CD8-positive, alpha-beta memory T cell (primary cell): ENCODE data around the gene DENND1A. TPM values are rescaled to one million over a fixed set of nuclear protein-coding genes. Genes with fewer than 3 reads are reported as not detected.
A peak's percentile ranks its signal among the peaks of the same experiment; 100 is the strongest.
"Not testable (repeated sequence)": the region's sequence is repeated elsewhere in the genome, so short reads cannot be mapped to it uniquely, and the experiment has no call there.

Source experiments
- CTCF ChIA-PET: fragments of 350-600 bp; sonication (Branson Sonifier 250); formaldehyde crosslinking; loops from one replicate; lab custom pipeline; 2021; ENCODE audit warnings: antibody characterized with exemption; lab: Charles Lee
- POLR2A ChIA-PET: fragments of 350-600 bp; sonication (Branson Sonifier 250); formaldehyde crosslinking; loops from one replicate; lab custom pipeline; 2021; ENCODE audit warnings: antibody characterized with exemption; lab: Charles Lee
- DNase-seq, 5 donors: peaks; one replicate each; pipeline versions ENCODE4 v3.0.0 to v3.0.0-alpha.2; 2020 to 2022; ENCODE audit warnings: mixed read lengths in 1 of 5
- H3K27ac ChIP-seq: one replicate; pipeline ENCODE4 v1.7.0; 2013; ENCODE audit warnings: low read depth, mild to moderate bottlenecking, low read length, moderate library complexity
- H3K27me3 ChIP-seq: 2 replicates; pipeline ENCODE4 v1.7.0; 2013; ENCODE audit warnings: low read length, mild to moderate bottlenecking; ENCODE audit not compliant: insufficient read depth, poor library complexity, severe bottlenecking
- H3K36me3 ChIP-seq: 2 replicates; pipeline ENCODE4 v1.7.0; 2013; ENCODE audit warnings: mild to moderate bottlenecking, low read length, moderate library complexity; ENCODE audit not compliant: insufficient read depth
- H3K4me1 ChIP-seq: 2 replicates; pipeline ENCODE4 v1.7.0; 2013; ENCODE audit warnings: mild to moderate bottlenecking, low read length, moderate library complexity; ENCODE audit not compliant: insufficient read depth
- H3K4me3 ChIP-seq: 2 replicates; pipeline ENCODE4 v1.7.0; 2013; ENCODE audit warnings: mild to moderate bottlenecking, low read length
- H3K9me3 ChIP-seq: 2 replicates; pipeline ENCODE4 v1.7.0; 2013; ENCODE audit warnings: mild to moderate bottlenecking, low read length
- H3K27ac Mint-ChIP-seq, 8 donors: one replicate each; pipeline ENCODE4 v1.8.0; 2020 to 2021; ENCODE audit warnings: mixed read lengths in 8 of 8, mild to moderate bottlenecking in 6 of 8, inconsistent platforms in 3 of 8, moderate library complexity in 3 of 8
- H3K27me3 Mint-ChIP-seq, 2 donors: one replicate each; pipeline ENCODE4 v1.8.0; 2020 to 2021; ENCODE audit warnings: mixed read lengths in 2 of 2, mild to moderate bottlenecking in 1 of 2, moderate library complexity in 1 of 2
- H3K36me3 Mint-ChIP-seq, 3 donors: one replicate each; pipeline ENCODE4 v1.8.0; 2020 to 2021; ENCODE audit warnings: mixed read lengths in 3 of 3, inconsistent platforms in 1 of 3, mild to moderate bottlenecking in 1 of 3
- H3K4me1 Mint-ChIP-seq, 3 donors: one replicate each; pipeline ENCODE4 v1.8.0; 2020 to 2021; ENCODE audit warnings: mixed read lengths in 3 of 3, inconsistent platforms in 1 of 3, mild to moderate bottlenecking in 1 of 3
- H3K4me3 Mint-ChIP-seq, 7 donors: one replicate each; pipeline ENCODE4 v1.8.0; 2020 to 2021; ENCODE audit warnings: mixed read lengths in 7 of 7, mild to moderate bottlenecking in 6 of 7, moderate library complexity in 4 of 7, inconsistent platforms in 2 of 7
- H3K9me3 Mint-ChIP-seq, 5 donors: one replicate each; pipeline ENCODE4 v1.8.0; 2020 to 2022; ENCODE audit warnings: mixed read lengths in 5 of 5, mild to moderate bottlenecking in 3 of 5, moderate library complexity in 2 of 5, inconsistent platforms in 1 of 5
- polyA plus RNA-seq: library from polyadenylated mRNA; unstranded; fragments of 300-500 nt; fragmentation: Illumina TruSeq; gene quantifications from one replicate; pipeline ENCODE4 v1.2.3, GENCODE V29; 2021
- total RNA-seq, 2 experiments: library from RNA; stranded (reverse); gene quantifications; one replicate each; pipeline ENCODE4 v1.2.3, GENCODE V29; 2021

DENND1A gene
- total and polyA plus RNA-seq, 3 experiments from 2014 or later = 7.2 to 15.1 (median 15.0) TPM

GRCh38 chr9:123438321-123438720 lies 491.6 kb downstream of the DENND1A start:
- ChIA-PET POLR2A (no interaction called here), CTCF (no interaction called here)
- no peak overlapping the region for H3K27ac ChIP-seq
- H3K9me3 ChIP-seq = no peaks in the 10 kb centered on the region
- no peaks in the 10 kb centered on the region for H3K27me3 Mint-ChIP-seq
- peaks cover 0 to 2% (median 0%) of the 10 kb centered on the region in 3 donors for H3K4me1 Mint-ChIP-seq
- H3K27me3 ChIP-seq = no peaks in the 10 kb centered on the region
- H3K4me3 ChIP-seq = no peak overlapping the region
- H3K36me3 ChIP-seq = no peaks in the 10 kb centered on the region
- H3K27ac Mint-ChIP-seq = no peak overlapping the region
- DNase-seq = no peak
- no peaks in the 10 kb centered on the region for H3K4me1 ChIP-seq
- no peak overlapping the region for H3K4me3 Mint-ChIP-seq
- no peaks in the 10 kb centered on the region for H3K9me3 Mint-ChIP-seq
- H3K36me3 Mint-ChIP-seq = peaks cover 9 to 66% (median 17%) of the 10 kb centered on the region in 3 donors

- Mint-ChIP-seq H3K36me3 (peaks cover 10 to 73% (median 20%) of the 10 kb centered on the region in 3 donors), H3K4me1 (peaks cover 0 to 2% (median 0%) of the 10 kb centered on the region in 3 donors), H3K27ac (no peak overlapping the region), H3K27me3 (no peaks in the 10 kb centered on the region), H3K4me3 (no peak overlapping the region), H3K9me3 (no peaks in the 10 kb centered on the region)
- Histone ChIP-seq H3K4me3 (no peak overlapping the region), H3K4me1 (no peaks in the 10 kb centered on the region), H3K36me3 (no peaks in the 10 kb centered on the region), H3K9me3 (no peaks in the 10 kb centered on the region), H3K27ac (no peak overlapping the region), H3K27me3 (no peaks in the 10 kb centered on the region)
- no peak for DNase-seq
- CTCF ChIA-PET = no interaction called here
- POLR2A ChIA-PET = no interaction called here
These were observed 492.7 kb downstream of the DENND1A start for GRCh38 chr9:123437201-123437600.

GRCh38 chr9:123435471-123435870 lies 494.5 kb downstream of the DENND1A start:
- Mint-ChIP-seq H3K27ac (no peak overlapping the region), H3K4me1 (peaks cover 0 to 2% (median 0%) of the 10 kb centered on the region in 3 donors), H3K36me3 (peaks cover 18 to 74% (median 21%) of the 10 kb centered on the region in 3 donors), H3K4me3 (no peak overlapping the region), H3K27me3 (no peaks in the 10 kb centered on the region), H3K9me3 (no peaks in the 10 kb centered on the region)
- DNase-seq = no peak
- Histone ChIP-seq H3K27me3 (no peaks in the 10 kb centered on the region), H3K27ac (no peak overlapping the region), H3K4me1 (no peaks in the 10 kb centered on the region), H3K9me3 (no peaks in the 10 kb centered on the region), H3K36me3 (no peaks in the 10 kb centered on the region), H3K4me3 (no peak overlapping the region)
- CTCF ChIA-PET = no interaction called here
- POLR2A ChIA-PET = no interaction called here

- ChIA-PET CTCF (no interaction called here), POLR2A (no interaction called here)
- H3K27ac ChIP-seq = no peak overlapping the region
- Mint-ChIP-seq H3K9me3 (no peaks in the 10 kb centered on the region), H3K36me3 (peaks cover 23 to 74% (median 25%) of the 10 kb centered on the region in 3 donors), H3K27me3 (no peaks in the 10 kb centered on the region), H3K27ac (peak overlapping the region in 1 of 8 donors; percentile 68), H3K4me1 (peaks cover 0 to 2% (median 0%) of the 10 kb centered on the region in 3 donors), H3K4me3 (no peak overlapping the region)
- no peak overlapping the region for H3K4me3 ChIP-seq
- no peaks in the 10 kb centered on the region for H3K4me1 ChIP-seq
- no peaks in the 10 kb centered on the region for H3K9me3 ChIP-seq
- H3K36me3 ChIP-seq = no peaks in the 10 kb centered on the region
- DNase-seq = no peak
- no peaks in the 10 kb centered on the region for H3K27me3 ChIP-seq
These were observed 495.2 kb downstream of the DENND1A start for GRCh38 chr9:123434619-123435240.

GRCh38 chr9:123432331-123433236 lies 497.3 kb downstream of the DENND1A start:
- no peak overlapping the region for H3K4me3 ChIP-seq
- no peaks in the 10 kb centered on the region for H3K4me1 ChIP-seq
- Mint-ChIP-seq H3K4me3 (no peak overlapping the region), H3K9me3 (no peaks in the 10 kb centered on the region), H3K27ac (no peak overlapping the region), H3K27me3 (no peaks in the 10 kb centered on the region), H3K4me1 (peaks cover 0 to 2% (median 0%) of the 10 kb centered on the region in 3 donors), H3K36me3 (peaks cover 23 to 68% (median 44%) of the 10 kb centered on the region in 3 donors)
- H3K27ac ChIP-seq = no peak overlapping the region
- ChIA-PET POLR2A (no interaction called here), CTCF (no interaction called here)
- no peaks in the 10 kb centered on the region for H3K36me3 ChIP-seq
- H3K9me3 ChIP-seq = no peaks in the 10 kb centered on the region
- DNase-seq = no peak
- H3K27me3 ChIP-seq = no peaks in the 10 kb centered on the region

GRCh38 chr9:123431581-123431980 lies 498.3 kb downstream of the DENND1A start:
- H3K9me3 Mint-ChIP-seq = no peaks in the 10 kb centered on the region
- CTCF ChIA-PET = no interaction called here
- H3K4me1 Mint-ChIP-seq = peaks cover 0 to 2% (median 0%) of the 10 kb centered on the region in 3 donors
- DNase-seq = no peak
- H3K27ac ChIP-seq = no peak overlapping the region
- H3K4me3 Mint-ChIP-seq = no peak overlapping the region
- peak overlapping the region in 1 of 8 donors; percentile 21 for H3K27ac Mint-ChIP-seq
- H3K27me3 Mint-ChIP-seq = peaks cover 0 to 1% of the 10 kb centered on the region in 2 donors
- H3K4me1 ChIP-seq = no peaks in the 10 kb centered on the region
- H3K27me3 ChIP-seq = no peaks in the 10 kb centered on the region
- POLR2A ChIA-PET = no interaction called here
- H3K4me3 ChIP-seq = no peak overlapping the region
- H3K9me3 ChIP-seq = no peaks in the 10 kb centered on the region
- H3K36me3 Mint-ChIP-seq = peaks cover 18 to 61% (median 47%) of the 10 kb centered on the region in 3 donors
- H3K36me3 ChIP-seq = no peaks in the 10 kb centered on the region

GRCh38 chr9:123428450-123428849 lies 501.5 kb downstream of the DENND1A start:
- DNase-seq, H3K36me3 ChIP-seq, H3K27ac Mint-ChIP-seq: not testable (repeated sequence)

GRCh38 chr9:123426406-123426805 lies 503.5 kb downstream of the DENND1A start:
- no peak overlapping the region for H3K4me3 ChIP-seq
- Mint-ChIP-seq H3K27me3 (peaks cover 0 to 1% of the 10 kb centered on the region in 2 donors), H3K27ac (no peak overlapping the region), H3K9me3 (no peaks in the 10 kb centered on the region), H3K36me3 (peaks cover 14 to 38% (median 34%) of the 10 kb centered on the region in 3 donors), H3K4me3 (no peak overlapping the region), H3K4me1 (no peaks in the 10 kb centered on the region)
- ChIA-PET CTCF (interaction anchor here (0.7 kb wide), 1 partner anchor 19 kb away, joined by 3 read pairs; no protein-coding TSS in a partner anchor), POLR2A (no interaction called here)
- H3K4me1 ChIP-seq = no peaks in the 10 kb centered on the region
- H3K9me3 ChIP-seq = no peaks in the 10 kb centered on the region
- H3K36me3 ChIP-seq = no peaks in the 10 kb centered on the region
- DNase-seq = no peak
- H3K27me3 ChIP-seq = no peaks in the 10 kb centered on the region
- H3K27ac ChIP-seq = no peak overlapping the region

More at GRCh38 chr9:123428450-123428849, 501.5 kb downstream of the DENND1A start:
- CTCF ChIA-PET, H3K27me3 Mint-ChIP-seq, H3K9me3 ChIP-seq, H3K27ac ChIP-seq, H3K27me3 ChIP-seq, H3K4me3 Mint-ChIP-seq, H3K4me1 Mint-ChIP-seq, H3K4me3 ChIP-seq, H3K9me3 Mint-ChIP-seq, POLR2A ChIA-PET, H3K4me1 ChIP-seq: not testable (repeated sequence)
- H3K36me3 Mint-ChIP-seq = peaks cover 18 to 45% (median 40%) of the 10 kb centered on the region in 3 donors
